Measurements from ENCODE around the gene PELI3. TPM values are rescaled to one million over a fixed set of nuclear protein-coding genes. Genes with fewer than 3 reads are reported as not detected.

The PELI3 gene
- total RNA-seq, 1 donor from 2014 or later, result 7.3 TPM

GRCh38 chr11:66475349-66476172, 8.9 kb downstream of the PELI3 start:
- H3K27me3 ChIP-seq (ENCODE audit: low read depth), result no peaks in the 10 kb centered on the region
- peaks cover 45% of the 10 kb centered on the region for H3K36me3 ChIP-seq
- no peak for DNase-seq
- H3K27ac ChIP-seq (replicated peaks), result no peak overlapping the region
- intact Hi-C loops (cut with micrococcal nuclease), result no loop called here
- H3K9me3 ChIP-seq (replicated peaks), result no peaks in the 10 kb centered on the region
- peaks cover 19% of the 10 kb centered on the region for H3K4me1 ChIP-seq
- no peak for TF ChIP-seq CTCF (IDR thresholded peaks at IDR 0.05; ENCODE audit: borderline replicate concordance)
- H3K4me3 ChIP-seq, result no peak overlapping the region

DNA sequence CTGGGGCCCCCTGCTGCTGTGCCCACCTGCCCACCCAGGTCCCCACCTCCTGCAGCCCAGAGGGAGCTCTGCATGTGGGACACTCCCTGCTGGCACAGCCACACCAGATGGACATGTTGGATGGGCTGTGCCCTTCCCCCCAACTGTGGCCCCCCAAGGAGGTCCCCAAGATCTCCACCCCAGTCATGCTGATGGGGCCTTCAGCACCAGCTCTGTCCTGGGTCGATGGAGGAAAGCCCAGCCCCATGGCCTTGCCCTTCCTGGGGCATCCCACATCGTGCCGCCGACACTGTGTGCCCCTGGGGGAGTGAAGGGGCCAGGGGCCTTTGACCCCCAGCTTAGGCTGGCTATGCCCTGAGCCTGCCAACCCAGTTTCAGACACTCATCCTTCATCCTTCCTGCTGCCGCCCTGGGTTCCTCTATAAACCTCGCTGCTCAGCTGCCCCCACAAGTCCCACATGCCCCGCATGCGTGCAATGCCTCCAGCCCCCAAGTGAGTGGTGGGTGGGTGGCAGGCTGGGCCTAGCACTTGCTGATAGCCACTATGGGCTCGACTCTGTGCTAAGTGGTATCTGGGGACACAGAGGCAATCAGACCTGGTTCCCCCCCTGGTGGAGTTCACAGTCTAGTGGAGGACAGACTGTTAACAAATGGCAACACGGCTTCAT, 9.6 kb downstream of the PELI3 start:
- Histone ChIP-seq H3K27ac (replicated peaks) (no peak overlapping the region), H3K4me3 (no peak overlapping the region), H3K27me3 (ENCODE audit: low read depth) (no peaks in the 10 kb centered on the region), H3K4me1 (peaks cover 25% of the 10 kb centered on the region), H3K9me3 (replicated peaks) (no peaks in the 10 kb centered on the region), H3K36me3 (peaks cover 40% of the 10 kb centered on the region)
- intact Hi-C loops (cut with micrococcal nuclease), result no loop called here
- no peak for TF ChIP-seq CTCF (IDR thresholded peaks at IDR 0.05; ENCODE audit: borderline replicate concordance)
- DNase-seq, result no peak

- intact Hi-C loops (cut with micrococcal nuclease), result no loop called here
- peaks cover 40% of the 10 kb centered on the region for H3K36me3 ChIP-seq
- no peak overlapping the region for H3K4me3 ChIP-seq
- H3K4me1 ChIP-seq, result peaks cover 25% of the 10 kb centered on the region
- no peaks in the 10 kb centered on the region for H3K27me3 ChIP-seq (ENCODE audit: low read depth)
- TF ChIP-seq CTCF (IDR thresholded peaks at IDR 0.05; ENCODE audit: borderline replicate concordance), result no peak
- no peak for DNase-seq
- no peaks in the 10 kb centered on the region for H3K9me3 ChIP-seq (replicated peaks)
- no peak overlapping the region for H3K27ac ChIP-seq (replicated peaks)
Measured at GRCh38 chr11:66476841-66477251, 10.1 kb downstream of the PELI3 start.

- Histone ChIP-seq H3K27me3 (ENCODE audit: low read depth) (no peaks in the 10 kb centered on the region), H3K9me3 (replicated peaks) (no peaks in the 10 kb centered on the region), H3K27ac (replicated peaks) (no peak overlapping the region), H3K36me3 (peaks cover 35% of the 10 kb centered on the region), H3K4me3 (no peak overlapping the region), H3K4me1 (peaks cover 25% of the 10 kb centered on the region)
- DNase-seq, result no peak
- intact Hi-C loops (cut with micrococcal nuclease), result no loop called here
- no peak for TF ChIP-seq CTCF (IDR thresholded peaks at IDR 0.05; ENCODE audit: borderline replicate concordance)
Measured at GRCh38 chr11:66477263-66478201, 10.8 kb downstream of the PELI3 start.

DNA sequence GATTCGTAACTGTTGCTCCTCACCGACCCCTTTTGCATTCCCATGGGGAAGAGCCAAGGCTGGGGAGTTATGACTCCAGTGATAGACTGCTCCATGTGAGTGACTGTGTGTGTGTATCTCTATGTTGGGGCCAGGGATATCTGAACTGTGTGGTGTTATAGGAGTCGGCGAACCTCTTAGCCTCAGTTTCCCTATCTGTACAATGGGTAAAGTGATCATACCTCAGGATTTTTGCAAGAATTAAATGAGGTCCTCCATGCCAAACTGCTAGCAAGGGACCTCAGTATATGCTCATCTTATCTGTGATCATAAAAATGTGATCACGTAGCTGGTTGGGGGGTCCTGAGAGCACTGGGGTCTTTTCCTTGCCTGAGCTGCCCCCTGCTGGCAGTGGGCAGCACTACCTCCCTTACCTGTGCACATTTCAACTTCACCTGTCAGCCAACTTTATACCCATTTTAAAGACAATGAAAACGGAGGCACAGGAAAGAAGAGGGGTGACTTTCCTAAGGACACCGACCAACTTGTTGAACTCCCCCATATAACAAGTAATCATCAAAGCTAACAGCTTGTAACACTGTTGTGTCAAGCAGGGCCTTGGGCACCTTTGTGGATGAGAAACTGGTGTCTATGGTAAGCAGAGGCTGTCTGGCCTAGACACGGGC, 12.2 kb downstream of the PELI3 start:
- Histone ChIP-seq H3K4me1 (peaks cover 25% of the 10 kb centered on the region), H3K36me3 (peaks cover 22% of the 10 kb centered on the region), H3K27ac (replicated peaks) (peak overlapping the region; percentile 92), H3K4me3 (peak overlapping the region; percentile 78), H3K9me3 (replicated peaks) (no peaks in the 10 kb centered on the region), H3K27me3 (ENCODE audit: low read depth) (no peaks in the 10 kb centered on the region)
- intact Hi-C loops (cut with micrococcal nuclease), result no loop called here
- DNase-seq, result no peak
- TF ChIP-seq CTCF (IDR thresholded peaks at IDR 0.05; ENCODE audit: borderline replicate concordance), result peak; percentile 72
